Esophagus muscularis mucosa (tissue), 4 donors: ENCODE measurements around the gene LYVE1.

Experiments used
- CTCF ChIP-seq, 3 experiments: fragments of 200-600 bp in 2 of 3; fragments of 450-650 bp in 1 of 3; sonication (generic) in 2 of 3; IDR thresholded peaks; one replicate each; pipeline ENCODE4 v1.5.1; 2017 to 2019; ENCODE audit warnings: antibody characterized with exemption in 3 of 3, mild to moderate bottlenecking in 2 of 3, moderate library complexity in 1 of 3
- EP300 ChIP-seq: sonication (generic); formaldehyde crosslinking; IDR thresholded peaks from one replicate; pipeline ENCODE4 v1.6.1; 2017; ENCODE audit warnings: antibody characterized with exemption
- POLR2A ChIP-seq: fragments of 450-650 bp; IDR thresholded peaks from one replicate; pipeline ENCODE4 v1.6.1; 2017; ENCODE audit warnings: antibody characterized with exemption, moderate library complexity, mild to moderate bottlenecking, low read depth
- POLR2AphosphoS5 ChIP-seq, 2 donors: sonication (generic); formaldehyde crosslinking; IDR thresholded peaks; one replicate each; pipeline ENCODE4 v1.6.1; 2017; ENCODE audit warnings: antibody characterized with exemption in 2 of 2

- TF ChIP-seq CTCF (IDR thresholded peaks at IDR 0.05) = no peak
- no peak for TF ChIP-seq POLR2A
- TF ChIP-seq EP300 = no peak
- TF ChIP-seq POLR2AphosphoS5 (IDR thresholded peaks at IDR 0.05) = no peak
Observed at GRCh38 chr11:10511181-10511621, 57.3 kb downstream of the LYVE1 start.
